Stimulated activated CD4-positive, alpha-beta T cell treated with anti-CD3 and anti-CD28 coated beads, Interleukin-12 subunit alpha, Interleukin-12 subunit beta, amount 100 ng/mL, for 4 hours (primary cell): ENCODE measurements around the gene P3R3URF.
A peak's percentile ranks its signal among the peaks of the same experiment; 100 is the strongest.

ENCODE experiments used
- DNase-seq: peaks from one replicate; pipeline ENCODE4 v3.0.0-alpha.2; 2020

Gene P3R3URF

GRCh38 chr1:46131712-46132528 lies 44.4 kb downstream of the P3R3URF start:
- DNase-seq: peak; percentile 18

- no peak for DNase-seq
Measured at GRCh38 chr1:46131093-46131492, 45.2 kb downstream of the P3R3URF start.

GRCh38 chr1:46130606-46131005 lies 45.7 kb downstream of the P3R3URF start:
- no peak for DNase-seq

GRCh38 chr1:46130121-46130520 lies 46.2 kb downstream of the P3R3URF start:
- DNase-seq: no peak

GRCh38 chr1:46128344-46128743 lies 47.9 kb downstream of the P3R3URF start:
- no peak for DNase-seq
